KMS-11 (cell line): Measurements from ENCODE around the gene REPIN1.

Experiments
- H2AFZ ChIP-seq: fragments of 200-600 bp; sonication (generic); 2 replicates; pipeline ENCODE4 v1.6.1; 2016; ENCODE audit warnings: antibody characterized with exemption, mixed run types, low read depth
- H3K27ac ChIP-seq: fragments of 200-600 bp; sonication (generic); 2 replicates; pipeline ENCODE4 v1.6.1; 2016; ENCODE audit warnings: mild to moderate bottlenecking, mixed run types
- H3K27me3 ChIP-seq: fragments of 200-600 bp; sonication (generic); 2 replicates; pipeline ENCODE4 v1.6.1; 2017; ENCODE audit warnings: mild to moderate bottlenecking, low read depth, mixed run types, moderate library complexity; ENCODE audit not compliant: insufficient read depth
- H3K36me3 ChIP-seq: fragments of 200-600 bp; sonication (generic); 2 replicates; pipeline ENCODE4 v1.6.1; 2017; ENCODE audit warnings: mild to moderate bottlenecking, mixed run types; ENCODE audit not compliant: insufficient read depth
- H3K4me1 ChIP-seq: fragments of 200-600 bp; sonication (generic); 2 replicates; pipeline ENCODE4 v1.6.1; 2016; ENCODE audit warnings: mild to moderate bottlenecking, low read depth, mixed run types; ENCODE audit not compliant: poor library complexity, severe bottlenecking
- H3K4me2 ChIP-seq: fragments of 200-600 bp; sonication (generic); 2 replicates; pipeline ENCODE4 v1.7.0; 2016; ENCODE audit warnings: mild to moderate bottlenecking, mixed run types
- H3K4me3 ChIP-seq: fragments of 200-600 bp; sonication (generic); IDR thresholded peaks from 2 replicates; pipeline ENCODE4 v1.6.1; 2017; ENCODE audit warnings: low read depth, low read length, mixed read lengths; ENCODE audit not compliant: insufficient read depth
- H3K79me2 ChIP-seq: fragments of 200-600 bp; sonication (generic); 2 replicates; pipeline ENCODE4 v1.6.1; 2016; ENCODE audit warnings: low read depth, mixed run types; ENCODE audit not compliant: insufficient read depth
- H3K9ac ChIP-seq: fragments of 200-600 bp; sonication (generic); 2 replicates; pipeline ENCODE4 v1.6.1; 2016; ENCODE audit warnings: mild to moderate bottlenecking, mixed run types
- H4K20me1 ChIP-seq: fragments of 200-600 bp; sonication (generic); 2 replicates; pipeline ENCODE4 v1.6.1; 2016; ENCODE audit warnings: mild to moderate bottlenecking, mixed run types; ENCODE audit not compliant: insufficient read depth
- TF ChIP-seq, protein P1 (sequence below): fragments of 200-600 bp; sonication (generic); conservative IDR thresholded peaks from 2 replicates; pipeline ENCODE4 v1.6.1; 2017; ENCODE audit warnings: low read depth, mild to moderate bottlenecking, antibody characterized with exemption, low read length, moderate library complexity, mixed read lengths

REPIN1 gene

DNA sequence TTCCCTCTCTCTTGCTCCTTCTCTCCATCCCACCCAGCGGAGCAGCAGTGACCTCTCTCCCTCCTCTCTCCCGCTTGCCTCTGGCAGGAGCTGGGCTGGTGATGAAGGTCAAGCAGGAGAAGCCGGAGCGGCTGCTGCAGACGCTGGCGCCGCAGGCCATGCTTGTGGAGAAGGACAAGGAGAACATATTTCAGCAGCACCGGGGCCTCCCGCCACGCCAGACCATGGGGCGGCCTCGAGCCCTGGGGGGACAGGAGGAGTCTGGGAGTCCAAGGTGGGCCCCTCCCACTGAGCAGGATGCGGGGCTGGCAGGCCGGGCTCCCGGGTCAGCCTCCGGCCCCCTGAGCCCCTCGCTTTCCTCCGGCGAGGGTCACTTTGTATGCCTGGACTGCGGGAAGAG lies 27.8 kb downstream of the REPIN1 start:
- H3K4me2 ChIP-seq = no peak overlapping the region
- TF ChIP-seq, protein P1, sequence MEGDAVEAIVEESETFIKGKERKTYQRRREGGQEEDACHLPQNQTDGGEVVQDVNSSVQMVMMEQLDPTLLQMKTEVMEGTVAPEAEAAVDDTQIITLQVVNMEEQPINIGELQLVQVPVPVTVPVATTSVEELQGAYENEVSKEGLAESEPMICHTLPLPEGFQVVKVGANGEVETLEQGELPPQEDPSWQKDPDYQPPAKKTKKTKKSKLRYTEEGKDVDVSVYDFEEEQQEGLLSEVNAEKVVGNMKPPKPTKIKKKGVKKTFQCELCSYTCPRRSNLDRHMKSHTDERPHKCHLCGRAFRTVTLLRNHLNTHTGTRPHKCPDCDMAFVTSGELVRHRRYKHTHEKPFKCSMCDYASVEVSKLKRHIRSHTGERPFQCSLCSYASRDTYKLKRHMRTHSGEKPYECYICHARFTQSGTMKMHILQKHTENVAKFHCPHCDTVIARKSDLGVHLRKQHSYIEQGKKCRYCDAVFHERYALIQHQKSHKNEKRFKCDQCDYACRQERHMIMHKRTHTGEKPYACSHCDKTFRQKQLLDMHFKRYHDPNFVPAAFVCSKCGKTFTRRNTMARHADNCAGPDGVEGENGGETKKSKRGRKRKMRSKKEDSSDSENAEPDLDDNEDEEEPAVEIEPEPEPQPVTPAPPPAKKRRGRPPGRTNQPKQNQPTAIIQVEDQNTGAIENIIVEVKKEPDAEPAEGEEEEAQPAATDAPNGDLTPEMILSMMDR = no peak
- H2AFZ ChIP-seq = no peak overlapping the region
- H3K9ac ChIP-seq = no peak overlapping the region
- no peaks in the 10 kb centered on the region for H3K79me2 ChIP-seq
- peaks cover 14% of the 10 kb centered on the region for H3K4me1 ChIP-seq
- no peaks in the 10 kb centered on the region for H4K20me1 ChIP-seq
- no peaks in the 10 kb centered on the region for H3K27me3 ChIP-seq
- H3K4me3 ChIP-seq = no peak overlapping the region
- H3K27ac ChIP-seq = no peak overlapping the region
- H3K36me3 ChIP-seq = no peaks in the 10 kb centered on the region

GRCh38 chr7:150396851-150397260 lies 28.2 kb downstream of the REPIN1 start:
- TF ChIP-seq, protein P1 = no peak
- Histone ChIP-seq H3K36me3 (no peaks in the 10 kb centered on the region), H2AFZ (no peak overlapping the region), H3K27me3 (no peaks in the 10 kb centered on the region), H3K79me2 (no peaks in the 10 kb centered on the region), H3K9ac (no peak overlapping the region), H4K20me1 (no peaks in the 10 kb centered on the region), H3K4me2 (no peak overlapping the region), H3K27ac (no peak overlapping the region), H3K4me3 (no peak overlapping the region), H3K4me1 (peaks cover 18% of the 10 kb centered on the region)

DNA sequence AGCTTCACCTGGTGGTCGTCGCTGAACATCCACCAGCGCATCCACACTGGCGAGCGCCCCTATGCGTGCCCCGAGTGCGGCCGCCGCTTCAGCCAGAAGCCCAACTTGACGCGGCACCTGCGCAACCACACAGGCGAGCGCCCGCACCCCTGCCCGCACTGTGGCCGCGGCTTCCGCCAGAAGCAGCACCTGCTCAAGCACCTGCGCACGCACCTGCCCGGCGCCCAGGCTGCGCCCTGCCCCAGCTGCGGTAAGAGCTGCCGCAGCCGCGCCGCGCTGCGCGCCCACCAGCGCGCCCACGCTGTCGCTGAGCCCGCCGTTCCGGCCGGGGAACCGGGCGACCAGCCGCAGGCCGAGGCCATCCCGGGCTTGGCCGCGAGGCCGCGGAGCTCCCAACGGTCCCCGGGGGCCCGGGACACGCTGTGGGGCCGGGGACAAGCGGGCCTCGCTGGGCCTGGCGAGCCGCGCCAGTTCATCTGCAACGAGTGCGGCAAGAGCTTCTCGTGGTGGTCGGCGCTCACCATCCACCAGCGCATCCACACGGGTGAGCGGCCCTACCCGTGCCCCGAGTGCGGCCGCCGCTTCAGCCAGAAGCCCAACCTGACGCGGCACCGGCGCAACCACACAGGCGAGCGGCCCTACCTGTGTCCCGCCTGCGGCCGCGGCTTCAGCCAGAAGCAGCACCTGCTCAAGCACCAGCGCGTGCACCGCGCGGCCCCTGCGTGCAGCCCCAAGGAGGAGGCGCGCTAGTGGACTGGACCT lies 28.9 kb downstream of the REPIN1 start:
- Histone ChIP-seq H3K27me3 (no peaks in the 10 kb centered on the region), H3K36me3 (no peaks in the 10 kb centered on the region), H3K4me2 (no peak overlapping the region), H3K4me3 (no peak overlapping the region), H4K20me1 (no peaks in the 10 kb centered on the region), H2AFZ (no peak overlapping the region), H3K79me2 (no peaks in the 10 kb centered on the region), H3K9ac (no peak overlapping the region), H3K4me1 (peaks cover 25% of the 10 kb centered on the region), H3K27ac (no peak overlapping the region)
- TF ChIP-seq, protein P1 = no peak

DNA sequence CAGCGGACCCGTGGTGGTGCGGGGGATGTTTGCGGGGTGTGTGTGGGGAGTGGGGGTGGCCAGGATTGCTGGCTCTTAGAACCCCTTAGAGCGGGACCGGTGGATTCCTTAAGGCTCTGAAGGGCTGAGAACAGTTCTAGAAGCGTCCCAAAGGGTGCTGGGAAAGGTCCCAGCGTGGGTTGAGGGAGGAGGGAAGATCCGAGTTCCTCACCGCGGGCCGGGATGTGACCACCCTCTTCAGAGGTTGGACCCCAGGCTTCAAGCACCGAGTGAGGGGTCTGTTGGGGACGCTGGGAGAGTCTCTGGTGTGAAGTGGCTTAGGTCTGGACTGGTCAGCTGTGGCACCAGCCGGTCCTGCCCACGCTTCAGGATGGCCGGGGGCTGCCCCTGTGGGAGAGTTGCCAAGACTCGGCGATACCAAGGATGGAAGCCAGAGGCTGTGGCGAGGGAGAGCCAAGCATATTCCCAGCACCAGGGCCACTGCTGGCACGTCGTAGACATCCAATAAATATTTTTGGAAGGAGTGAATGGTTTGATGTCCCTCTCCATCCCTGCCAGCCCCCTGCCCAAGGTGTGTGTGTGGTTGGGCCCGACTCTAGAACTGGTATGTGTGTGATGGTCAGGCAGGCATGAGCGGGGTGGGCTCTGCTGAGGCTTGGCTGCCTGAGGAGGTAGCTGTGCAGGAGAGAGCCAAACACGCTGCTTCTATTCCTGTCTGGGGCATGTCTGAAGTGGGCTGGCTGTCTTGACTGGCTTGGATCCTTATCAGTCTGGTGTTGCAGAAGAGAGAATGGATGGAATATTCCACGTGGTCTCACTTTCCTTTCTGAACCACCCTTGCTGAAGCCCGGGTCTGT lies 29.7 kb downstream of the REPIN1 start:
- Histone ChIP-seq H2AFZ (no peak overlapping the region), H3K4me1 (peaks cover 32% of the 10 kb centered on the region), H3K4me2 (no peak overlapping the region), H3K79me2 (peaks cover under 1% of the 10 kb centered on the region; the same call in 1 of the 2 replicates), H3K27me3 (no peaks in the 10 kb centered on the region), H4K20me1 (no peaks in the 10 kb centered on the region), H3K4me3 (no peak overlapping the region), H3K27ac (no peak overlapping the region), H3K9ac (no peak overlapping the region), H3K36me3 (no peaks in the 10 kb centered on the region)
- TF ChIP-seq, protein P1 = no peak
